Panc1 (cell line): Measurements from ENCODE around the gene MAP7D3. TPM values are rescaled to one million over a fixed set of nuclear protein-coding genes. Genes with fewer than 3 reads are reported as not detected.

ENCODE experiments used
- ATAC-seq: fragments of 200-7000 bp; cut with Tn5 transposase; 2 replicates; pipeline ENCODE4 v1.9.1; 2020; ENCODE audit warnings: mild to moderate bottlenecking, moderate library complexity
- BruUV-seq: library from RNA; stranded (reverse); fragments of 400-500 nt; replicated peaks from 2 replicates; lab custom pipeline; 2021; lab: Mats Ljungman, UMichigan
- CTCF ChIA-PET: fragments of 300-600 bp; sonication (Branson Sonifier 250); formaldehyde crosslinking; loops from one replicate; lab custom pipeline; 2022; ENCODE audit warnings: antibody characterized with exemption; lab: Charles Lee
- POLR2A ChIA-PET: fragments of 300-600 bp; sonication (Branson Sonifier 250); formaldehyde crosslinking; loops from one replicate; lab custom pipeline; 2022; ENCODE audit warnings: antibody characterized with exemption; lab: Charles Lee
- DNase-seq: peaks from one replicate; pipeline ENCODE4 v3.0.0-alpha.2; 2010; ENCODE audit warnings: low read depth, low spot score
- H3K27ac ChIP-seq: 2 replicates; pipeline ENCODE4 v1.5.1; 2011; ENCODE audit warnings: mild to moderate bottlenecking, low read length, inconsistent platforms
- H3K27me3 ChIP-seq: fragments of 200-500 bp; sonication (Bioruptor generic); 2 replicates; pipeline ENCODE4 v1.6.0; 2014; ENCODE audit warnings: low read length, inconsistent platforms; ENCODE audit not compliant: control insufficient read depth, insufficient read depth
- H3K36me3 ChIP-seq: fragments of 200-500 bp; sonication (Bioruptor generic); 2 replicates; pipeline ENCODE4 v1.5.1; 2014; ENCODE audit warnings: inconsistent platforms, mild to moderate bottlenecking, low read length, moderate library complexity; ENCODE audit not compliant: control insufficient read depth, insufficient read depth
- H3K4me1 ChIP-seq: 2 replicates; pipeline ENCODE4 v1.5.1; 2011; ENCODE audit warnings: inconsistent platforms, mild to moderate bottlenecking, low read length, moderate library complexity; ENCODE audit not compliant: control insufficient read depth, insufficient read depth
- H3K4me3 ChIP-seq, 2 experiments: 2 replicates each; pipeline ENCODE4 v1.5.1; 2011 to 2012; ENCODE audit warnings: low read depth in 2 of 2, low read length in 2 of 2, mild to moderate bottlenecking in 2 of 2, inconsistent platforms in 1 of 2, moderate library complexity in 1 of 2
- H3K9me3 ChIP-seq: fragments of 200-500 bp; sonication (Bioruptor generic); 2 replicates; pipeline ENCODE4 v1.5.1; 2014; ENCODE audit warnings: low read depth, mild to moderate bottlenecking, inconsistent platforms, low read length, moderate library complexity; ENCODE audit not compliant: control insufficient read depth, insufficient read depth
- CTCF ChIP-seq: fragments of 450-650 bp; IDR thresholded peaks from 2 replicates; pipeline ENCODE4 v1.5.1; 2017; ENCODE audit warnings: mild to moderate bottlenecking
- POLR2AphosphoS5 ChIP-seq: IDR thresholded peaks from 2 replicates; pipeline ENCODE4 v1.6.1; 2012; ENCODE audit warnings: mild to moderate bottlenecking, low read depth, low read length, moderate library complexity
- SIN3A ChIP-seq: IDR thresholded peaks from 2 replicates; pipeline ENCODE4 v1.6.1; 2012; ENCODE audit warnings: low read depth, mild to moderate bottlenecking, low read length, moderate library complexity, borderline replicate concordance; ENCODE audit not compliant: insufficient read depth
- TCF7L2 ChIP-seq: IDR thresholded peaks from 2 replicates; pipeline ENCODE4 v1.6.1; 2011; ENCODE audit warnings: mild to moderate bottlenecking, low read depth, low read length, inconsistent platforms
- in situ Hi-C: cut with HindIII; loops from 2 replicates; pipeline ENCODE4 v1.10.0; 2016; ENCODE audit warnings: low sequenced_read_pairs, low pct_unique_long_range_greater_than_20kb
- intact Hi-C: fragments of 100-400 bp; cut with micrococcal nuclease; formaldehyde crosslinking; loops from one replicate; pipeline ENCODE4 v1.10.0; 2022; ENCODE audit not compliant: unreplicated experiment
- total RNA-seq: library from RNA; stranded (reverse); gene quantifications from one replicate; pipeline ENCODE4 v1.2.1, GENCODE V29; 2021; ENCODE audit not compliant: unreplicated experiment
- TF ChIP-seq, protein P1 (sequence below), 2 experiments: IDR thresholded peaks; 2 replicates each; pipeline ENCODE4 v1.6.1; 2011 to 2012; ENCODE audit warnings: low read depth in 2 of 2, control low read depth in 1 of 2, low read length in 1 of 2, mild to moderate bottlenecking in 1 of 2, moderate library complexity in 1 of 2; ENCODE audit not compliant: insufficient read depth in 1 of 2

The MAP7D3 gene
- total RNA-seq, 1 experiment from 2014 or later = 23.3 TPM

DNA sequence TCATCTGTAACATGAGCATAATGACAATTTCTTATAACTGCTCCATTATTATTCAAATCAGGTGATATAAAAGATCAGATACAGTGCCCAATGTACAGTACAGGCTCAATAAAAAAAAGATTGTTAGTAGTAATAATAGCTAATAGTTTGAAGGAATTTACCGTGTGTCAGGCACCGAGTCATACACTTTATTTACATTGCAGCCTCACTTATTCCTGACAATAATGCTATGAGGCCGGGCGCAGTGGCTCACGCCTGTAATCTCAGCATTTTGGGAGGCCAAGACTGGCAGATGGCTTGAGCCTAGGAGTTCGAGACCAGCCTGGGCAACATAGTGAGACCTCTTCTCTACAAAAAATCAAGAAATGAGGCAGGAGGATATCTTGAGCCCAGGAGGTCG is 10.1 kb upstream of the MAP7D3 start:
- intact Hi-C loops (no loop called here), in situ Hi-C loops (no loop called here)
- ChIA-PET POLR2A (no interaction called here), CTCF (no interaction called here)
- Histone ChIP-seq H3K4me1 (no peaks in the 10 kb centered on the region), H3K4me3 (no peak overlapping the region), H3K9me3 (no peaks in the 10 kb centered on the region), H3K27me3 (no peaks in the 10 kb centered on the region), H3K27ac (no peak overlapping the region), H3K36me3 (no peaks in the 10 kb centered on the region)
- no peak for DNase-seq
- no peak for ATAC-seq
- TF ChIP-seq SIN3A = no peak
- no peak for TF ChIP-seq POLR2AphosphoS5
- TF ChIP-seq, protein P1, sequence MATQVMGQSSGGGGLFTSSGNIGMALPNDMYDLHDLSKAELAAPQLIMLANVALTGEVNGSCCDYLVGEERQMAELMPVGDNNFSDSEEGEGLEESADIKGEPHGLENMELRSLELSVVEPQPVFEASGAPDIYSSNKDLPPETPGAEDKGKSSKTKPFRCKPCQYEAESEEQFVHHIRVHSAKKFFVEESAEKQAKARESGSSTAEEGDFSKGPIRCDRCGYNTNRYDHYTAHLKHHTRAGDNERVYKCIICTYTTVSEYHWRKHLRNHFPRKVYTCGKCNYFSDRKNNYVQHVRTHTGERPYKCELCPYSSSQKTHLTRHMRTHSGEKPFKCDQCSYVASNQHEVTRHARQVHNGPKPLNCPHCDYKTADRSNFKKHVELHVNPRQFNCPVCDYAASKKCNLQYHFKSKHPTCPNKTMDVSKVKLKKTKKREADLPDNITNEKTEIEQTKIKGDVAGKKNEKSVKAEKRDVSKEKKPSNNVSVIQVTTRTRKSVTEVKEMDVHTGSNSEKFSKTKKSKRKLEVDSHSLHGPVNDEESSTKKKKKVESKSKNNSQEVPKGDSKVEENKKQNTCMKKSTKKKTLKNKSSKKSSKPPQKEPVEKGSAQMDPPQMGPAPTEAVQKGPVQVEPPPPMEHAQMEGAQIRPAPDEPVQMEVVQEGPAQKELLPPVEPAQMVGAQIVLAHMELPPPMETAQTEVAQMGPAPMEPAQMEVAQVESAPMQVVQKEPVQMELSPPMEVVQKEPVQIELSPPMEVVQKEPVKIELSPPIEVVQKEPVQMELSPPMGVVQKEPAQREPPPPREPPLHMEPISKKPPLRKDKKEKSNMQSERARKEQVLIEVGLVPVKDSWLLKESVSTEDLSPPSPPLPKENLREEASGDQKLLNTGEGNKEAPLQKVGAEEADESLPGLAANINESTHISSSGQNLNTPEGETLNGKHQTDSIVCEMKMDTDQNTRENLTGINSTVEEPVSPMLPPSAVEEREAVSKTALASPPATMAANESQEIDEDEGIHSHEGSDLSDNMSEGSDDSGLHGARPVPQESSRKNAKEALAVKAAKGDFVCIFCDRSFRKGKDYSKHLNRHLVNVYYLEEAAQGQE (IDR thresholded peaks at IDR 0.05; ENCODE audit: insufficient read depth in 1 of 2, low read depth in 2 of 2, low read length in 1 of 2) = no peak
- no peak for TF ChIP-seq TCF7L2
- no peak for TF ChIP-seq CTCF
- BruUV-seq = no TSS peak

DNA sequence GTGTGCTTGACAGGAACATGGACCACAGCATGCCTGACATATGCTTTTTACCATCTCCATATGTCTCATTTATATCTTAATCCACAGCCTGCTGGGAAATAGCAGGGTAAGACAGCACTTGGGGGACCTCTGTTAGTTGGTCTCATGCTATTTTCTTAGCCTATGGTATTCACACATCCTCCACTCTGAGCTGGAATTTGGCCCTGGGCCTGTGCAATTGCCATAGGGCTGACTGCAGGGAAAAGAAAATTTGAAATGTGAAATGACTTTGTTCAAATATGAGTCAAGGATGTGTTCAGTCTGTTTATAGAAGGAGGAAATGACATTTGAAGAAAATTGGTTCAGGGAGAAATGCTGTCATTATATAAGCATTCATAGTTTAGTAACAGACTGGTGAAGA is 9.6 kb upstream of the MAP7D3 start:
- Histone ChIP-seq H3K4me3 (no peak overlapping the region), H3K9me3 (no peaks in the 10 kb centered on the region), H3K36me3 (no peaks in the 10 kb centered on the region), H3K27me3 (no peaks in the 10 kb centered on the region), H3K4me1 (no peaks in the 10 kb centered on the region), H3K27ac (no peak overlapping the region)
- BruUV-seq = no TSS peak
- intact Hi-C loops (no loop called here), in situ Hi-C loops (no loop called here)
- CTCF ChIA-PET = no interaction called here
- TF ChIP-seq SIN3A (no peak), TCF7L2 (no peak)
- POLR2A ChIA-PET = no interaction called here
- ATAC-seq = peak; percentile 77; the same call in 1 of the 2 replicates
- no peak for DNase-seq

- ChIA-PET POLR2A (no interaction called here), CTCF (no interaction called here)
- TF ChIP-seq TCF7L2 = no peak
- TF ChIP-seq SIN3A = no peak
- TF ChIP-seq POLR2AphosphoS5 = no peak
- TF ChIP-seq, protein P1 (IDR thresholded peaks at IDR 0.05; ENCODE audit: insufficient read depth in 1 of 2, low read depth in 2 of 2, low read length in 1 of 2) = no peak
- no peak for TF ChIP-seq CTCF
- DNase-seq (no peak), ATAC-seq (no peak)
- Histone ChIP-seq H3K4me3 (no peak overlapping the region), H3K4me1 (no peaks in the 10 kb centered on the region), H3K27me3 (no peaks in the 10 kb centered on the region), H3K36me3 (no peaks in the 10 kb centered on the region), H3K9me3 (no peaks in the 10 kb centered on the region), H3K27ac (no peak overlapping the region)
- in situ Hi-C loops (no loop called here), intact Hi-C loops (no loop called here)
- BruUV-seq = no TSS peak
Observed at GRCh38 chrX:136259543-136259942, 8.3 kb upstream of the MAP7D3 start.
